ENCODE data around the gene NKX2-4.

NKX2-4 gene

DNA sequence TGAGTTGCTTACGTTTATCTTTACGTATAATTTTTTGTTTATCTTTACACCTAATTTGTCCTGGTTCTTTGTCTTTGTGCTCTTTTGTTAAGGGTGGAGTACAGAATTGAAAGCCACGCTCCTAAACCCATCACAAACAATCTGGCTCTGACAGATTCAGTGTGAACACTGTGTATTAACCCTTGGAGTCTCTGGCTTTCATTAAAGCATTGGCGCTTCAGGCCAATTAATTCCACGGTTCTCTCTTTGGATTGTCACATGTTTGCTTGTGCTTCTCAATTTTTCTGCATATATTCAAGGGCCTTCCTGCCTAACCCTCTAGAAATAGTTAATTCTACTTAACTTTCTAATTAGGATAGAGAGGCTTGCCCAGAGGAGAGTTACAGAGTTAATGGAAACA, 38.6 kb downstream of the NKX2-4 start:
- DNase-seq, result no peak

DNA sequence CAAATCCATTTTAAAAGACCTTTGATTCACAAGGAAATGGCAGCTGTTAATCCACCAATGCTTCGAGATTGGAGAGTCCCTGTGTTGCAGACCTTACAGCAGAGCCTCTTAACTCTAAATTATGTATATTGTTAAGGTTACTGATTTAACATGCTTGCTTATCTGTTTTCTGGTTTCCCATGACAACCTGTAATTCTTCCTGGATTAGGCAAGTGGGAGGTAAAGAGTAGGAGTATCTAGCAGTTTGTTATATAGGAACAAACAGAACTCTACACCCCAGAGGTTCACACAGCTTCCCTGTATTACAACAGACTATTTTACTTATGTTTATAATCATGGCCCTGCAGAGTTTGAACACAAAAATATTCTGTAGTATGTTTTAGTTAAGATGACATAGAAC, 39.5 kb downstream of the NKX2-4 start:
- DNase-seq, result no peak

DNA sequence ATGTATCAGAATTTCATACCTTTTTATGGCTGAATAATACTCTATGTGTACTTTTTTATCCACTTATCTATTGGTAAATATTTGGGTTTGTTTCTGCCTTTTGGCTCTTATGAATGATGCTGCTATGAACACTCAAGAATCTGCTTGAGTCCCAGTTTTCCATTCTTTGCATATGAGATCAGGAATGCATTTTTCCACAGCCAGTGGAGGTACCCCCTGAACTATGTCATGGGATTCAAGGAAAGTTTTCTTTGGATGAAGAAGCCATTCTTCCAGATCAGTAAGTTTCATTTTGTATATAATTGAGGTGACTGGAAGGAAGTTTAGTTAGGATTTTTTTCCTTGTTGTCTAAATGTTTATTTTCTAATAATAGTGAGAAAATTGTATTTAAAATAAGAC, 40.9 kb downstream of the NKX2-4 start:
- DNase-seq, result no peak

DNA sequence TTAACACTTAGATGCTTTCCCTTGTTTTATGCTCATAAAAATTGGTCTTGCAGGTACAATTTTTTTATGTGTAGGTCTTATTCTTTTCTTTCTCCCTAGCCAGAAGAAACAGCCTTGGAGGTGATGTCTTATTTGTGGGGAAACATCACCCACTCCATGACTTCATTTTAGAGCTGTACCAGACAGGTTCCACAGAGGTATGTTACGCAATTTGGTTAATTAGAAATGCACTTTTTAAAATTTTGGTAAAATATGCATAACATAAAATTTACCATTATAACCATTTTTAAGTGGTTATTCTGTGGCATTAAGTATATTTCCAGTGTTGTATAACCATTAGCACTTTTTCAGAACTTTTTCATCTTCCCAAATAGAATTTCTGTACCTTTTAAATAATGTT, 41.3 kb downstream of the NKX2-4 start:
- DNase-seq, result no peak

DNA sequence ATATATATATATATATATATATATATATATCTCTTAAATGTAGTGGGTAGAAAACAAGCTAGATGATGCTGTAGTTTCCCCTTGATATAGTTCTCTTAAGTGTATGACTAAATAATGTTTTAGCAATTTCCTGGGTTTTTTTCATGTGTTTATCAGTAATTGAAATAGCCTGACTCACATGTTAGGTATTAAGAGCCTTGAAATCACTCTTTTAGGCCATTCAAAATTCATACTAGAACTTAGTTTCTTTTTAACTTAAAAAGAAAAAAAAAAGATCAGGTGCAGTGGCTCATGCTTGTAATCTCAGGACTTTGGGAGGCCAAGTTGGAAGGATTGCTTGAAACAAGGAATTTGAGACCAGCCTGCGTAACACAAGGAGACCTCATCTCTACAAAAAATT, 44.1 kb downstream of the NKX2-4 start:
- no peak for DNase-seq

DNA sequence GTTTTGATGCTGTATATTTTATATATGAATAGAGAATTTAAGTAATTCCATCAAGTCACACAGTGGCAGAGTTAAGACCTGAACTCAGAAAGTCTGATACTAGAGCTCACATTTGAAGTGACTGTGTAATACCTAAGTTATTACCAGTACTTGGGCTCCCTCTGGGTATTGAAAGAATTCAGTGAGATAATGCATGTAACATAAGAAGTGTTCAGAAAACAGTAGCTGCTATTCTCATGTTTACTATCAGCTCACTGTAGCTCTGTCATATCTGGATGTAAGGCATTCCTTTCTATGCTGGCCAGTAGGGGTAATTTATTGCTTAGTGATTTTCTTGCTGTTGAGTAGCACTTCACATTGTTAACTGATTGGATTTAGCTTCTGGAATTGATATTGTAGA, 44.6 kb downstream of the NKX2-4 start:
- DNase-seq, result no peak

Data from stimulated activated CD4-positive, alpha-beta T cell treated with anti-CD3 and anti-CD28 coated beads, Interleukin-15, amount 100 ng/mL, for 24 hours (primary cell).